HG02870 (cell line): ENCODE data around the gene PCSK1N.
A peak's percentile ranks its signal among the peaks of the same experiment; 100 is the strongest.
"Not testable (repeated sequence)": the region's sequence is repeated elsewhere in the genome, so short reads cannot be mapped to it uniquely, and the experiment has no call there.

Source experiments
- ATAC-seq: cut with Tn5 transposase; IDR thresholded peaks from one replicate; pipeline ENCODE4 v1.9.1; 2021; ENCODE audit warnings: mild to moderate bottlenecking, moderate library complexity; ENCODE audit not compliant: unreplicated experiment

Gene PCSK1N

DNA sequence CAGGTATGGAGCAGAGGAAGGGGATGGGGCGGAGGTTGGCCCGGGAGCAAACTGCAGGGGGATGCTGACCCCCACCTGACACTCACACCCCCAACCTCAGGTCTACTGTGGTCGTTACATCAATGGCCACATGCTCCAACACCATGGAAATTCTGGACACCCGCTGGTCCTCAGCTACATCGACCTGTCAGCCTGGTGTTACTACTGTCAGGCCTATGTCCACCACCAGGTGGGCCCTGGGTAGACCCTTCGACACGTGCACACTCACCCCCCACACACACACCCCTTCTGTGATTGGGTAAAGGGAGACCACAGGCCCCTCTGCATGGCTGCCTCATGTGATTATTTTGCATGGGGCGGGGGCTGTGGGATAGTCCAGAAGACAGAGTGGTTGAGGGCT lies 11.3 kb downstream of the PCSK1N start:
- no peak for ATAC-seq

DNA sequence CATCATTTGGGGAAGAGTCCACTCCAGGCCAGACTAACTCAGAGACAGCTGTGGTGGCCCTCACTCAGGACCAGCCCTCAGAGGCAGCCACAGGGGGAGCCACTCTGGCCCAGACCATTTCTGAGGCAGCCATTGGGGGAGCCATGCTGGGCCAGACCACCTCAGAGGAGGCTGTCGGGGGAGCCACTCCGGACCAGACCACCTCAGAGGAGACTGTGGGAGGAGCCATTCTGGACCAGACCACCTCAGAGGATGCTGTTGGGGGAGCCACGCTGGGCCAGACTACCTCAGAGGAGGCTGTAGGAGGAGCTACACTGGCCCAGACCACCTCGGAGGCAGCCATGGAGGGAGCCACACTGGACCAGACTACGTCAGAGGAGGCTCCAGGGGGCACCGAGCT lies 12.4 kb downstream of the PCSK1N start:
- ATAC-seq: no peak

DNA sequence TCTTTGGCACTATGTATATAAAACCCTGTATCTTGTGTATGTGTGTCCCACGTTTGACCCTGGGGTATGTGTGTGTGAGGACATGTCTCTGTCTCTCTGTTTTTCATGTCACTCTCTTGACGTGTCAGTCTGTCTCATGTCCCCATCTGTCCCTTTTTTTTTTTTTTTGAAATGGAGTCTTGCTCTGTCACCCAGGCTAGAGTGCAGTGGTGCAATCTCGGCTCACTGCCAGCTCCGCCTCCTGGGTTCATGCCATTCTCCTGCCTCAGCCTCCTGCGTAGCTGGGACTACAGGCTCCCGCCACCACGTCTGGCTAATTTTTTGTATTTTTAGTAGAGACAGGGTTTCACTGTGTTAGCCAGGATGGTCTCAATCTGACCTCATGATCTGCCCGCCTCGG lies 16.0 kb downstream of the PCSK1N start:
- ATAC-seq: not testable (repeated sequence)

DNA sequence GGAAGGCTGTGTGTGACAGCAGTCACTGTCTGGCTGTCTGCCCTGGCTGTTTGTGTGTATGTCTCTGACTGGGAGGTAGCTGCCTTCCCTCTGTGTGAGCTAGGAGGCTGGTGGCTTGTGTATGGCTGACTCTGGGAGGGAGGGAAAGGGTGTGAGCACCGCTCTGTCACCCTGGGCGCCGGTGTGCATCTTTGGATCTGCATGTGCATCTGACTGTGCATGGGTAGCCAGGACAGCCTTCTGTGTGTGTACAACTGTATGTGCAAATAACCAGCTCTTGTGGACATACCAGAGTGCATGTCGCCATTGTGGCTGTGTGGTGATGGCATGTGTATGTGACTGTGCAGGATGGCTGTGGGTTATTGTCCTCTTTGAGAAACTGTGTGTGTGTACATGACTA lies 16.5 kb downstream of the PCSK1N start:
- no peak for ATAC-seq

DNA sequence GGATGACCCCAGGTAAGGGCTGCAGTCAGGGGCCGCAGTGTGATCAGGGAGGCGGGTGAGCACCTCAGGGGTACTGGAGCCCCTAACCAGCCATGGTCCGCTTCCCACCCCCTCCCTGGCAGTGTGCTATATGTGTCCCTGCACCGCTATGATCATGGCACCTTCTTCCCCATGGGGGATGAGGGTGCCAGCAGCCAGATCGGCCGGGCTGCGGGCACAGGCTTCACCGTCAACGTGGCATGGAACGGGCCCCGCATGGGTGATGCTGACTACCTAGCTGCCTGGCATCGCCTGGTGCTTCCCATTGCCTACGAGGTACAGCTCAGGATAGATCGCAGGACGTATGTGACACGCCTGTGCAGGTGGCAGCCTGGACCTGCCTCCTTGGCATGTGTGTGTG lies 17.3 kb downstream of the PCSK1N start:
- ATAC-seq: no peak

DNA sequence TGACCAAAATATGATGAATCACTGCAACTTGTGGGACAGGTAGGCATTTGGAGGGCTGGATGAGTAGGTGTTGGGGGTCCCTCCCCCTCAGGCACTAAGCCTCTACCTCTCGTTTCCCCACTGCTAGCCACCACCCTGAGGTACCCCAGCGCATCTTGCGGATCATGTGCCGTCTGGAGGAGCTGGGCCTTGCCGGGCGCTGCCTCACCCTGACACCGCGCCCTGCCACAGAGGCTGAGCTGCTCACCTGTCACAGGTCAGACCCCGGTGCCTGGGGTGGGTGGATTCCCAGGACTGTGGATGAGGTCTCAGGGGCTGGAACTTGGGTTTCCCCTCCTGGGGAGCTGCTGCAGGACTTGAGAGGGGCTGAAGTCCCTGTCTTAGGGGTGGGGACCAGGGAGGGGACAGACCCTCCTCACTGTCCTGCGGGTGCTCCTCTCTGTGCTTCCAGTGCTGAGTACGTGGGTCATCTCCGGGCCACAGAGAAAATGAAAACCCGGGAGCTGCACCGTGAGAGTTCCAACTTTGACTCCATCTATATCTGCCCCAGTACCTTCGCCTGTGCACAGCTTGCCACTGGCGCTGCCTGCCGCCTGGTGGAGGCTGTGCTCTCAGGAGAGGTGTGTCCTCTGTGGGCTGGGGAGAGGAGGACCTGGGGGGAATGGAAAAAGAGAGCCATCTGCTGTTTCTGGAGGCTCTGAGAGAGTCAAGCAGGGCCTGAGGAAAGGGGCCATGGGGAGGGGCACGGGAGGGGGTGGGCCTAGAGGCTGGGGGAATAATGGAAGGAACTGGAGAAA lies 19.2 kb downstream of the PCSK1N start:
- ATAC-seq: no peak

DNA sequence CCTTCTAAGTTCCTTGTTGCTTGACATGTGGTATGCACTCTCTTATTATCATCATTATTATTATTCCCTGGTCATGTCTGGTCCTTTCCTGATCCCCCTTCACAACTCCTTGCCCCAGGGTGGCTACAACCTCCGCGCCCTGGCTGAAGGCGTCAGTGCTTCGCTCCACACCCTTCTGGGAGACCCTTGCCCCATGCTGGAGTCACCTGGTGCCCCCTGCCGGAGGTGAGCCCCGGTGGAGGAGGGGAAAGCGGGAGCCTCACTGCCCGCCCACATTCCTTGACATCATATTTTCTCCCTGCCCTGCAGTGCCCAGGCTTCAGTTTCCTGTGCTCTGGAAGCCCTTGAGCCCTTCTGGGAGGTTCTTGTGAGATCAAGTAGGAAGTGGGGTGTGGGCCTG lies 20.1 kb downstream of the PCSK1N start:
- ATAC-seq: no peak

DNA sequence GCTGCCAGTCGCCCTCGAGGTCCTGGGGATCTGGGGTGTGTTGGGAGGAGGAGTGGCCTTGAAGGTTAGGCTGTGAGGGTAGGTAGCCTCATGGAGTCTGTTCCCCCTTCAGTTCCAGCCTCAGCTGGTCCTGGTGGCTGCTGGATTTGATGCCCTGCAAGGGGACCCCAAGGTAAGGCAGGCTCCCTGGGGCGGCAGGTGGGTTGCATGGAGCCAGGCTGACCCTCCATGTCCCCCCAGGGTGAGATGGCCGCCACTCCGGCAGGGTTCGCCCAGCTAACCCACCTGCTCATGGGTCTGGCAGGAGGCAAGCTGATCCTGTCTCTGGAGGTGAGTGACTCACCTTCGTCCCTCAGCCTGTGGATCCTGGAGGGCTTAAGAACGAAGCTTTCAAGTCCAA lies 20.7 kb downstream of the PCSK1N start:
- ATAC-seq: no peak

DNA sequence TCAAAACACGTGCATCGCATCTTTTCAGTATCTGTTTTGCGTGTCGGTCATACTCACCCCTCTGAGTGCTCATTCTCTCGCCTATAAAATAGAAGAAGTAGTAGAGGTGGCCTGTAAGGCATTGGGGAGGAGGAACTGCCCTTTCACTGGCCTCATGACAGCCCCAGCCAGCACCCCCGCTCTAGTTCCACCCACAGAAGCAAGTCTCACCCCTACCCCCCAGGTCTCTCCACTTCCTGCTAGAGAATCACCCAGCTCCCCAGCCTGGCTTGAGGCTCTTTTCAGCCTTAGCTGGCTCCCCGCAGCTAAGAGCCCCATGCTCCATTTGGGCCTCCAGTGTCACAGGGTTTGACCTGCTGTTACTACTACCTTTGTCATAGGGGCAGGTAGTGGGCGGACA lies 21.8 kb downstream of the PCSK1N start:
- ATAC-seq: no peak

DNA sequence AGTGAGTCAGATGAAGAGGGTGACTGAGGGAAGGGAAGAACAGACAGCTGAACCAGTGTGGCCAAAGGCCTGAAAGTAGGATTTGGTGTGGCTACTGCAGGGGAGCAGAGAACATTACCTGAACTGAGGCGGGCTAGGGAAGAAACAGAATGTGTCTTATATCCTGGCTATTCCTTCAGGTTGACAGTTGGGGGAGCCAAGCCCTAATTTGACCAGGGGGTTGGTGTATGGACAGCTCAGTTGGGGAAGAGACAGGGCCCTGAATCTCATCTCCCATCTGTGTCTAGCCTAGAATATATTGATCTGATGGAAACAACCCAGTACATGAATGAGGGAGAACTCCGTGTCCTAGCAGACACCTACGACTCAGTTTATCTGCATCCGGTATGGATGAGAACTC lies 29.3 kb downstream of the PCSK1N start:
- no peak for ATAC-seq

DNA sequence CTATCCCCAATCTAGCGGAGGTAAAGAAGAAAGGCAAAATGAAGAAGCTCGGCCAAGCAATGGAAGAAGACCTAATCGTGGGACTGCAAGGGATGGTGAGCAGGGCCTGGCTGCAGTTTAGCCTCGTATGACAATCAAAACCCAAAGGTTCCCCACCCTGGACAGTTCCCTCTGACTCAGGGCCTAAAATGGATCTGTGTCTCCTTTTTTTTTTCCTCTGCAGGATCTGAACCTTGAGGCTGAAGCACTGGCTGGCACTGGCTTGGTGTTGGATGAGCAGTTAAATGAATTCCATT lies 32.6 kb downstream of the PCSK1N start:
- no peak for ATAC-seq

DNA sequence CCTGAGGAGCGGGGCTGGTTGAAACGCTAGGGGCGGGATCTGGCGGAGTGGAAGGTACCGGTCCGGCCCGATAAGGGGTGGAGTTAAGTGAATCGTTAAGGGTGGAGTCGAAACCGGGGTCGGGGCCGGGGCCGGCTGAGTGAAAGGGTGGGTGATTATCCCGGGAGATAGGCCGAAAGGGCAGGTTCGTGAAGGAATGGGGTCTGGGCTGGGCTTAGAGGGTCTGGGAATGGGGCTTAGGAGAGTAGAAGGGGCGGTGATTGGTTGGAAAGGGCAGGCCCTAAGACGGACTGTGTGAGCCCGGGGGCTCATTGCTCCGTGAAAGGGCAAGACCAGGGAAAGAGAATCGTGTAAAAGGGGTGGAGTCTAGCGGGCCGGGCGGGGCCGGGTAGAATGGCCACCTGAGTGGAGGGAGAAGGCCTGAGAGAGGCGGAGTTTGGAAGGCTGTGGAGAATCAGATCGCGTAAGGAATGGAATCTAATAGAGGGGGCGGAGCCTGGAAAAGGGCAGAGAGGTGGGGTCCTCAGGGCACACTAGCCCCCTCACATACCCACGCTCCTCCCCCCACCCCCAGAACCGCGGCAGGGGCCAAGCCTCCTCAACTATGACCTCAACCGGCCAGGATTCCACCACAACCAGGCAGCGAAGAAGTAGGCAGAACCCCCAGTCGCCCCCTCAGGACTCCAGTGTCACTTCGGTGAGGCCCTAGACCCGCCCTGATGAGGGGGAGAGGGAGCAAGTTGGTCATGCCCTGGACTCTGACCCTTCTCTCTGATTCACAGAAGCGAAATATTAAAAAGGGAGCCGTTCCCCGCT lies 33.1 kb downstream of the PCSK1N start:
- ATAC-seq: peak; percentile 34

DNA sequence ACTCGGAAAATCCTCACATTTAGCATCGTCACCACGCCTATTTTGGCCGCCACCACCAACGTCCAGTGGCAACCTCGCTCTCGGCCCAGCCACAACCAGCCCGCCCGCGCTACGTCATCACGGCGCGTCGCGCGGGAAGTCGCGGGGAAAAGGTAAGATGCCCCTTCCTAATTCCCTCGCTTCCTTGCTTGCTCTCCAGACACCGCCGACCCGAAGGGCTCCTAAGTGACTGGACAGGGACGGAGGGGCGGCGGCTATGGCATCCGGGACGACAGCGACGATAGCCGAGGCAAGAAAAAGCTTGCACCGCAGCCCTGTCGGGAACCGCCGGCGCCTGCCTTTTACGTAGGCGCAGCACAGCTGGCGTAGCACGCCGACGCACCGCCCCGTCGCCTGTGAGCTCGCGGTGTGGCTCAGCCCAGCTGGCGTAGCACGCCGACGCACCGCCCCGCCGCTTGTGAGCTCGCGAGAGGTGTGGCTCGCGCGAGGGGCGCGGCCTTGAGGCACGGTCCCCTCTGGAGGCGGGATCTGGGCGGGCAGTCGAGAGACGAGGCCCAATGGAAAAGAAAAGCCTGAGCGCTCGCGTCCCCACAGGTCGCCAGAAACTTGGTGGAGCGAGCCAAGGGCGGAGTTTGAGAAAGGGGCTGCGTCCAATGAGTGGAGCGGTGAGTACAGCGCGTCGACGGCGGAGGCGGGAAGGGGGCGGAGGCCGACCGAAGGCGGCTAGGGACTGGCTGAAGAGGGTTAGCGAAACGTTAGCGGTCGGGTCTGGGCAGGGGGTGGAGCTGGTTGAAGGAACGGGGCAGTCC lies 33.9 kb downstream of the PCSK1N start, which contains the start of gene HDAC6:
Gene HDAC6 (plus strand): TSS at position 788 of the 809 bp plus-strand sequence. CDS start 626 bp downstream, outside the sequence.
- peak; percentile 82 for ATAC-seq

DNA sequence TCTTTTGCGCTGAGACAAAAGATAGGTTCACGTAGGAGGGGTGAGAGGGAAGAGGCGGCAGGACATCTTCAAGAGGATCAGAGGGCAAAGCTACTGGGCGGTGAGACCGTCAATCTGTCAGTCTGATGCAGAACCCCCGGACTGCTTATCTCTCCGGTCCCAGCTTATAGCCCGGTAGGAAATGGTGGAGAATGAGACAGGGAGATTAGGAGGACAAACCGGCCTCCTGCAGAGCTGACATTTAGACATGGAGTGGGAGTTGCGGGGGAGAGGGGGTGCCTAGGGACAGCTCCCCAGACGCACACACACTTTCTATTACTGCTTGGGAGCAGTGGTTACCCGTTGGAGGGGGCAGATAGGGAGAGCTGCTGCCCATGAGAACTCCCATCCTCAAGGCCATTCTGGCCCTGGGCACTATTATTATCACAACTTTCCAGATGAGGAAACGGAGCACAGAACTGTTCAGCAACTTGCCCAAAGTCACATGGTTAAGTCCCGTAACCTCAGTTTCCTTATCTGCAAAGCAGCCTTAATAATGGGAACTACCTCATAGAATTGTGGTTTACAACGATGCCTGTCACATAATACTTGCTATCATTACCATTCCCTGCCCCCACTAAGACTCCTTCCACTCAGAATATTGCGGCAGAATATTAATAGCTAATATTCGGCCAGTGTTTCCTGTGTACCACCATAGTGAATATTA lies 34.7 kb downstream of the PCSK1N start:
- no peak for ATAC-seq

DNA sequence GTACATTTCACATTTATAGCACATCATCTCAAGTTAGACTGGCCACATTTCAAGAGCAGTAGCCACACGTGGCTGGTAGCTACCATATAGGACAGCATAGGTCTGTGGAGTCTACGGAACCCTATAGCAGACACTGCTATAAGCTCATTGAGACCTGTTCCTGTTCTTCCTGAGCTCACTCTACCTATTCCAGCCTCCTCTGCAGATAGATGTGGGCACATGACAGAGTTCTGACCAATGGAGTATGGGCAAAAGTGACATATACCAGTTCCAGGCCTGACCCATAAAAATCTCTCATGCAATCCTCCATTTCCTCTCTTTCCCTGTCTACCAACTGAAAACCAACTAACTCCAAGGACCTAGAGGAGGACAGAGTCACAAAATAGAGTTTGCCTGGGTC lies 37.1 kb downstream of the PCSK1N start:
- ATAC-seq: no peak

DNA sequence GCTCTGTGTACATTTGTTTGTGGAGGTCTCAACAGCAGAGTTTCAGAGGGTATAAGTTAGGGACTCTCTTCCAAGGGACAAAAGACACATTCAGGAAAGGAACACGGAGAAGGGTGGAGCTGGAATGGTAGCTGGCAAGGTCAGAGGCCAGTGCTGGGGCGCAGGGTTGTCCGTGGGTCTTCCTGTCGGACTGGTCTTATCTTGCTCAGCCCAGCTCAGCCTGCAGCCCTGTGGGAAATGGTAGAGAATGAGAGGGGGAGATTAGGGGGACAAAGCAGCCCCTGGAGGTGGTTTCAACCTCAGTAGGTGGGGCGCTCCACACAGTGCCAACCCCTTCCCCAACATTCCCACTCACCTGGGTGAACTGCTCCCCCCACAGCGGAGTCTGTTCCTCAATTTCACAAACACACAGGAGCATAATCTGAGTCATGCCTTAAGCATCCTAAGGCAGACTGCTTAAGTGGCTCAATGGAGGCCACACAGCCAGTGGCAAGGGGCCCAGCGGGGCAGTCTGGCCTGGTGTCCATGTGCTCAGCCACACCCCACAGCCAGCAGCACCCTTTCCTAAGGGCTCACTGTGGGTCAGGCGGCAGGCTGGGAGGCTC lies 40.4 kb downstream of the PCSK1N start:
- no peak for ATAC-seq

DNA sequence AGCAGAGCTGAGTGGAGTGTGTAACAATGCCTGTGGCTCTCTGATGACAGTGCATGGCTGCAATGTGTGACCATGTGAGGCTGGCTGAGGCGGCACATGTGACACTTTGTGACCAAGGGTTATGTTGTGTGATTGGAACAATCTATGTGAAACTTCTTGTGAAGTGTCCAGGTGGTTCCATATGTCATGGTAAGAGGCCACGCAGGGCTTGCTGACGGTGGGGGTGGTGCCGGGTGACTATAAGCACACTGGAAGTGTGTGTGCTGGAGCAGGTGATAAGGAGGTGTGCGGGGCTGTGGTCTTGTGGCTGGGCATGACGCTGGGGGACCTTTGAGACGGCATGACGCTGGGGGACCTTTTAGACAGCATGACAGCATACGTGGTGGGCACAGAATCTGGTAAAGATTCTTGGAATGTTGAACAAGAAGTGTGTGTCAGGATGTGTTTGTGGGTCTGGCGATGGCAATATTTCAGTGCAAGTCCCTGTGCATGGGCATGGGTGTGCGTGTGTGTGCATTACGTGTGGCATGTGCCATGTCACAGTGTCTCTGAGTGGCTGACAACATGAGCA lies 41.0 kb downstream of the PCSK1N start:
- ATAC-seq: no peak

DNA sequence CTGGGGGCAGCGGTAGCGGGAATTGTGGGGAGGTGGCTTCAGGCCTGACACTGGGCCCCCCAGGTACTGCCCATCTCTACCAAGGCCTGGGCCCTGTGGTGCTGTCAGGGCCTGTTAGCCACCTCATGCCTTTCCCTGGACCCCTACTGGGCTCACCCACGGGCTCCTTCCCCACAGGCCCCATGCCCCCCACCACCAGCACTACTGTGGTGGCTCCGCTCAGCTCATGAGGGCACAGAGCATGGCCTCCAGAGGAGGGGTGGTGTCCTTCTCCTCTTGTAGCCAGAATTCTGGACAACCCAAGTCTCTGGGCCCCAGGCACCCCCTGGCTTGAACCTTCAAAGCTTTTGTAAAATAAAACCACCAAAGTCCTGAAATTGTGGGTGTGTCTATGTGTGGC lies 41.5 kb downstream of the PCSK1N start:
- ATAC-seq: no peak

DNA sequence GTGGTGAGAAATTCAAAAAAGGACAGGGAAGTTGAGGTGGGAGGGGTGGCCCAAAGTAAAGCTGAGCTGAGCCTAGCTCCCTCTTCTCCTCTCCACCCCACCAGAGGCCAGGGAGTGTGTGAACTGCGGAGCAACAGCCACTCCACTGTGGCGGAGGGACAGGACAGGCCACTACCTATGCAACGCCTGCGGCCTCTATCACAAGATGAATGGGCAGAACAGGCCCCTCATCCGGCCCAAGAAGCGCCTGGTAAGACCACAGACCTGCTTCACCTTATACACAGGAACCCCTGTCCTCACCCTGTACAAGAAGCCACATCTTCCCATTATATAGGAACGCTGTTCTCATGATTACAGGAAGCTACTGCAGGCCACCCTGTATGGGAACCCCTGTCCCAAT lies 43.2 kb downstream of the PCSK1N start:
- no peak for ATAC-seq
